Activated T-helper 2 cell treated with anti-CD3 and anti-CD28 coated beads, Interferon-gamma antibody, Interleukin-2, Interleukin-4, amounts not matched to agents 10 μg/mL and 5 μg/mL and 100 μg/mL, durations not matched to agents 14 hours and 24 hours and 36 hours (primary cell): ENCODE measurements around the gene FAXDC2. TPM values are rescaled to one million over a fixed set of nuclear protein-coding genes. Genes with fewer than 3 reads are reported as not detected.

Experiments used
- DNase-seq: peaks from one replicate; pipeline ENCODE4 v3.0.0; 2021; ENCODE audit warnings: low spot score
- H3K27ac Mint-ChIP-seq: one replicate; pipeline ENCODE4 v1.8.0; 2021; ENCODE audit warnings: mixed read lengths
- H3K27me3 Mint-ChIP-seq: one replicate; pipeline ENCODE4 v1.8.0; 2021; ENCODE audit warnings: low read depth, mixed read lengths
- H3K36me3 Mint-ChIP-seq: one replicate; pipeline ENCODE4 v1.8.0; 2021; ENCODE audit warnings: low read depth, mixed read lengths
- H3K4me1 Mint-ChIP-seq: one replicate; pipeline ENCODE4 v1.8.0; 2021; ENCODE audit warnings: low read depth, mixed read lengths
- H3K4me3 Mint-ChIP-seq: one replicate; pipeline ENCODE4 v1.8.0; 2021; ENCODE audit warnings: low read depth, mild to moderate bottlenecking, moderate library complexity, mixed read lengths
- H3K9me3 Mint-ChIP-seq: one replicate; pipeline ENCODE4 v1.8.0; 2021; ENCODE audit warnings: mixed read lengths
- intact Hi-C: fragments of 100-400 bp; cut with micrococcal nuclease; formaldehyde crosslinking; loops from one replicate; pipeline ENCODE4 v1.15.1; 2023
- total RNA-seq: library from RNA; stranded (reverse); gene quantifications from 2 replicates; pipeline ENCODE4 v1.2.3, GENCODE V29; 2022

Gene FAXDC2
- not detected in 2 replicates for total RNA-seq

- intact Hi-C loops = loop anchor here (10.0 kb wide), 2 partner anchors 636 to 816 kb away; partner anchors contain the start of genes FAM114A2 and MFAP3
- H3K9me3 Mint-ChIP-seq = no peaks in the 10 kb centered on the region
- H3K27ac Mint-ChIP-seq = peak within 1 kb of the TSS; percentile 5
- no peak for DNase-seq
- no peak within 1 kb of the TSS for H3K4me3 Mint-ChIP-seq
- H3K27me3 Mint-ChIP-seq = no peaks in the 10 kb centered on the region
- peaks cover 16% of the 10 kb centered on the region for H3K4me1 Mint-ChIP-seq
- peaks cover 1% of the 10 kb centered on the region for H3K36me3 Mint-ChIP-seq
Measured at GRCh38 chr5:154850255-154851062, at the start of gene FAXDC2. Gene FAXDC2, minus strand, starts transcription at chr5:154850603. Its CDS starts 12,425 bp downstream, at chr5:154838178.

- Mint-ChIP-seq H3K4me1 (no peaks in the 10 kb centered on the region), H3K9me3 (no peaks in the 10 kb centered on the region), H3K4me3 (no peak overlapping the region), H3K27me3 (no peaks in the 10 kb centered on the region), H3K27ac (no peak overlapping the region), H3K36me3 (peaks cover 78% of the 10 kb centered on the region)
- no peak for DNase-seq
- intact Hi-C loops = no loop called here
Measured at GRCh38 chr5:154900066-154900465, 49.7 kb upstream of the FAXDC2 start.

- Mint-ChIP-seq H3K4me1 (no peaks in the 10 kb centered on the region), H3K9me3 (no peaks in the 10 kb centered on the region), H3K27ac (no peak overlapping the region), H3K27me3 (no peaks in the 10 kb centered on the region), H3K4me3 (no peak overlapping the region), H3K36me3 (peaks cover 78% of the 10 kb centered on the region)
- no peak for DNase-seq
- intact Hi-C loops = no loop called here
Measured at GRCh38 chr5:154899151-154899816, 48.9 kb upstream of the FAXDC2 start.

- H3K9me3 Mint-ChIP-seq = no peaks in the 10 kb centered on the region
- peaks cover 79% of the 10 kb centered on the region for H3K36me3 Mint-ChIP-seq
- no peak for DNase-seq
- H3K4me3 Mint-ChIP-seq = no peak overlapping the region
- H3K27me3 Mint-ChIP-seq = no peaks in the 10 kb centered on the region
- H3K4me1 Mint-ChIP-seq = no peaks in the 10 kb centered on the region
- intact Hi-C loops = no loop called here
- no peak overlapping the region for H3K27ac Mint-ChIP-seq
Measured at GRCh38 chr5:154898210-154898609, 47.8 kb upstream of the FAXDC2 start.

GRCh38 chr5:154896562-154897165 lies 46.3 kb upstream of the FAXDC2 start:
- no peaks in the 10 kb centered on the region for H3K9me3 Mint-ChIP-seq
- H3K4me1 Mint-ChIP-seq = no peaks in the 10 kb centered on the region

GRCh38 chr5:154895606-154896561 lies 45.5 kb upstream of the FAXDC2 start:
- intact Hi-C loops = no loop called here
- no peak overlapping the region for H3K4me3 Mint-ChIP-seq
- H3K27ac Mint-ChIP-seq = peak overlapping the region; percentile 8
- H3K9me3 Mint-ChIP-seq = no peaks in the 10 kb centered on the region
- no peaks in the 10 kb centered on the region for H3K4me1 Mint-ChIP-seq
- DNase-seq = no peak
- peaks cover 87% of the 10 kb centered on the region for H3K36me3 Mint-ChIP-seq
- H3K27me3 Mint-ChIP-seq = no peaks in the 10 kb centered on the region

More at GRCh38 chr5:154896562-154897165, 46.3 kb upstream of the FAXDC2 start:
- Mint-ChIP-seq H3K27ac (no peak overlapping the region), H3K36me3 (peaks cover 81% of the 10 kb centered on the region), H3K27me3 (no peaks in the 10 kb centered on the region), H3K4me3 (no peak overlapping the region)
- intact Hi-C loops = no loop called here
- no peak for DNase-seq

GRCh38 chr5:154893381-154893780 lies 43.0 kb upstream of the FAXDC2 start:
- intact Hi-C loops = no loop called here
- H3K9me3 Mint-ChIP-seq = no peaks in the 10 kb centered on the region
- no peaks in the 10 kb centered on the region for H3K27me3 Mint-ChIP-seq
- peaks cover 81% of the 10 kb centered on the region for H3K36me3 Mint-ChIP-seq
- H3K4me3 Mint-ChIP-seq = no peak overlapping the region
- H3K4me1 Mint-ChIP-seq = no peaks in the 10 kb centered on the region
- H3K27ac Mint-ChIP-seq = no peak overlapping the region
- DNase-seq = no peak

GRCh38 chr5:154892369-154892771 lies 42.0 kb upstream of the FAXDC2 start:
- intact Hi-C loops = no loop called here
- no peaks in the 10 kb centered on the region for H3K4me1 Mint-ChIP-seq
- no peak overlapping the region for H3K27ac Mint-ChIP-seq
- peaks cover 82% of the 10 kb centered on the region for H3K36me3 Mint-ChIP-seq
- H3K4me3 Mint-ChIP-seq = no peak overlapping the region
- DNase-seq = no peak
- peaks cover 2% of the 10 kb centered on the region for H3K9me3 Mint-ChIP-seq
- H3K27me3 Mint-ChIP-seq = no peaks in the 10 kb centered on the region

- Mint-ChIP-seq H3K4me3 (no peak overlapping the region), H3K27ac (no peak overlapping the region), H3K9me3 (peaks cover 28% of the 10 kb centered on the region), H3K27me3 (no peaks in the 10 kb centered on the region), H3K4me1 (no peaks in the 10 kb centered on the region), H3K36me3 (peaks cover 89% of the 10 kb centered on the region)
- intact Hi-C loops = no loop called here
- no peak for DNase-seq
Measured at GRCh38 chr5:154885439-154885838, 35.0 kb upstream of the FAXDC2 start.

GRCh38 chr5:154884424-154884823 lies 34.0 kb upstream of the FAXDC2 start:
- intact Hi-C loops = no loop called here
- Mint-ChIP-seq H3K27me3 (no peaks in the 10 kb centered on the region), H3K9me3 (peaks cover 37% of the 10 kb centered on the region), H3K4me3 (no peak overlapping the region), H3K27ac (no peak overlapping the region), H3K36me3 (peaks cover 92% of the 10 kb centered on the region), H3K4me1 (no peaks in the 10 kb centered on the region)
- no peak for DNase-seq

- Mint-ChIP-seq H3K36me3 (peaks cover 90% of the 10 kb centered on the region), H3K4me3 (no peak overlapping the region), H3K9me3 (peaks cover 43% of the 10 kb centered on the region), H3K27ac (no peak overlapping the region), H3K4me1 (no peaks in the 10 kb centered on the region), H3K27me3 (no peaks in the 10 kb centered on the region)
- intact Hi-C loops = no loop called here
- DNase-seq = no peak
Measured at GRCh38 chr5:154881986-154882385, 31.6 kb upstream of the FAXDC2 start.

GRCh38 chr5:154878642-154879335 lies 28.4 kb upstream of the FAXDC2 start:
- DNase-seq = no peak
- intact Hi-C loops = no loop called here
- no peak overlapping the region for H3K27ac Mint-ChIP-seq
- no peak overlapping the region for H3K4me3 Mint-ChIP-seq
- H3K27me3 Mint-ChIP-seq = no peaks in the 10 kb centered on the region
- H3K9me3 Mint-ChIP-seq = peaks cover 26% of the 10 kb centered on the region
- H3K36me3 Mint-ChIP-seq = peaks cover 85% of the 10 kb centered on the region
- no peaks in the 10 kb centered on the region for H3K4me1 Mint-ChIP-seq
